ENCODE results near the gene AKAP13. TPM values are rescaled to one million over a fixed set of nuclear protein-coding genes. Genes with fewer than 3 reads are reported as not detected.

AKAP13 gene
- total and polyA plus RNA-seq, 5 donors from 2014 or later, result 106 to 482 (median 112) TPM

DNA sequence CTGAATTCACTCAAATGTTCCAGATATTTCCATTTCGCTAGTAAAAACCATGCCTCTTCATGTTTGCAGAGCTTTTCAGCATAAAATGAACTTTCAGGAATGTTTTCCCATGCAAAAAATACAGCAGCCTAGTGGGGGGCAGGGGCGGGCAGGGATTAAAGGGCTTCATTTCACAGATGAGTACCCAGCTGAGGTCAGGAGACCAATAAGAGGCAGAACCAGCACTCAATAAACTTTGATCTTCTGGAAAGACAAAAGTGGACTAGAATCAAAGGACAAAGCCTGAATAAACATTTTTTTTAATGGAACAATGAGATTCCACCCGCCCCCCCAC lies 406.3 kb downstream of the AKAP13 start:
- Histone ChIP-seq H3K9me3 (ENCODE audit: control insufficient read depth in 2 of 2, low read length in 2 of 2) (no peaks in the 10 kb centered on the region), H3K27ac (ENCODE audit: insufficient read depth, low read length, poor library complexity, severe bottlenecking) (no peak overlapping the region), H3K27me3 (ENCODE audit: control insufficient read depth, insufficient read depth, low read length) (no peaks in the 10 kb centered on the region), H3K4me1 (ENCODE audit: control insufficient read depth, insufficient read depth, low read length, poor library complexity, severe bottlenecking) (peaks cover 18% of the 10 kb centered on the region), H3K4me3 (ENCODE audit: low read depth, low read length) (no peak overlapping the region), H3K36me3 (ENCODE audit: control insufficient read depth, insufficient read depth, low read length) (no peaks in the 10 kb centered on the region)
- ATAC-seq (ENCODE audit: low read depth in 2 of 2), result no peak
- Mint-ChIP-seq H3K27ac (peak overlapping the region in 2 of 3 donors; percentile 90 to 91), H3K27me3 (no peaks in the 10 kb centered on the region), H3K4me3 (peak overlapping the region in 1 of 4 donors; percentile 83), H3K9me3 (no peaks in the 10 kb centered on the region), H3K36me3 (peaks cover 3% of the 10 kb centered on the region), H3K4me1 (peaks cover 6 to 68% (median 37%) of the 10 kb centered on the region in 4 donors)
- DNase-seq, result no peak

DNA sequence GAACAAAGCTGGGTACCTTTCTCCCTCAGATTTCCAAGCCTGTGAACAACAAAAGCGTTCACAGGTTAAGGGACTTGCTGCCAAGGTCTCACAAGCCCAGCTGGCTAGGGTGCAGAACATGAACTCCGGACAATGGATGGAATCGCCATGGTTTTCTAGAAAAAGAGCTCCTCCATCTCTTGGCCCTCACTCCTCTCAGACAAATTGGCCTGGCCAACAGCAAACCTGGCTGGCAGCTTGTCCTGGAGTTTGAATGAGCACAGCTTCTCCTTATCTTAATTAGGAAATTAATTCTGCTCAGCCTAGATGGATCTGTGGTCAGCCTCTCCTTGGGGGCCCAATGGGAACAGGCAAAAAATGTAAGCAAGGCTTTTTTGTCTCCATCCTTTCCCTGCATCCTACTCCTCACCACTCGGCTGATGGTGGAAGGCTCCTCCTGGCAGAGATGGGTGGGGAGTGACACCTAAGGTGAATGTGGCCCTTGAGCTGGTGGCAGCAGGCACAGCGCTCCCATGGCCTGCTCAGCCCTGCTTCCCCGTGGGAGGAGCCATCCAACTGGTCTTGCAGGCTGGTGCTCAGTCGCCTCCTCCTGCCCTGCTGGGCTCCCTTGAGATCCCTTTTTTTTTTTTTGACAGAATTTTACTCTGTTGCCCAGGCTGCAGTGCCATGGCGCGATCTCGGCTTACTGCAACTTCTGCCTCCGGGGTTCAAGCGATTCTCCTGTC lies 408.5 kb downstream of the AKAP13 start:
- H3K4me3 Mint-ChIP-seq, result peak overlapping the region in 1 of 4 donors; percentile 47
- no peaks in the 10 kb centered on the region for H3K27me3 Mint-ChIP-seq
- H3K4me1 Mint-ChIP-seq, result peaks cover 15 to 75% (median 49%) of the 10 kb centered on the region in 4 donors
- Histone ChIP-seq H3K36me3 (ENCODE audit: control insufficient read depth, insufficient read depth, low read length) (no peaks in the 10 kb centered on the region), H3K27me3 (ENCODE audit: control insufficient read depth, insufficient read depth, low read length) (no peaks in the 10 kb centered on the region), H3K4me3 (ENCODE audit: low read depth, low read length) (no peak overlapping the region), H3K9me3 (ENCODE audit: control insufficient read depth in 2 of 2, low read length in 2 of 2) (no peaks in the 10 kb centered on the region), H3K27ac (ENCODE audit: insufficient read depth, low read length, poor library complexity, severe bottlenecking) (no peak overlapping the region), H3K4me1 (ENCODE audit: control insufficient read depth, insufficient read depth, low read length, poor library complexity, severe bottlenecking) (peaks cover 35% of the 10 kb centered on the region)
- H3K36me3 Mint-ChIP-seq, result peaks cover 3% of the 10 kb centered on the region
- H3K27ac Mint-ChIP-seq, result peak overlapping the region in 1 of 3 donors; percentile 72
- no peaks in the 10 kb centered on the region for H3K9me3 Mint-ChIP-seq
- DNase-seq, result no peak
- ATAC-seq (ENCODE audit: low read depth in 2 of 2), result no peak

DNA sequence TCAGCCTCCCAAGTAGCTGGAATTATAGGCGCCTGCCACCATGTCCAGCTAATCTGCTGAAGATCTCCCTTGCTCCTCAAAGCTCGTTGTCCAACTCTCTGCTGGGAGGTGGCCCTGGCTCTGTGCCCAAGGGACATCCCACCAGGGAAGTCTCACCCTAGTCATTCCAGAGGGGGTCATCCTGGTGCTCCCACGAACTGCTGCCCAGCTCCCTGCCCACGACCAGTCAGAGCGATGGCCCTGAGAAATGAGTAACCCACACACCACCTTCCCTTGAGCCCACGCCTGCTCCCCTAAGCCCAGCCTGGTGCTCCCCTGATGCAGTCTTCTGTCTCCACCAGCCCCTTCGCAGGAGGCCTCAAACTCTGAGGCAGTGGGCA lies 409.1 kb downstream of the AKAP13 start:
- Mint-ChIP-seq H3K4me1 (peaks cover 15 to 73% (median 46%) of the 10 kb centered on the region in 4 donors), H3K36me3 (peaks cover 3% of the 10 kb centered on the region), H3K27me3 (no peaks in the 10 kb centered on the region), H3K4me3 (peak overlapping the region in 1 of 4 donors; percentile 47), H3K27ac (peak overlapping the region in 2 of 3 donors; percentile 42 to 72), H3K9me3 (no peaks in the 10 kb centered on the region)
- Histone ChIP-seq H3K4me1 (ENCODE audit: control insufficient read depth, insufficient read depth, low read length, poor library complexity, severe bottlenecking) (peaks cover 35% of the 10 kb centered on the region), H3K36me3 (ENCODE audit: control insufficient read depth, insufficient read depth, low read length) (no peaks in the 10 kb centered on the region), H3K4me3 (ENCODE audit: low read depth, low read length) (no peak overlapping the region), H3K27me3 (ENCODE audit: control insufficient read depth, insufficient read depth, low read length) (no peaks in the 10 kb centered on the region), H3K9me3 (ENCODE audit: control insufficient read depth in 2 of 2, low read length in 2 of 2) (no peaks in the 10 kb centered on the region), H3K27ac (ENCODE audit: insufficient read depth, low read length, poor library complexity, severe bottlenecking) (no peak overlapping the region)
- DNase-seq (no peak), ATAC-seq (ENCODE audit: low read depth in 2 of 2) (no peak)

DNA sequence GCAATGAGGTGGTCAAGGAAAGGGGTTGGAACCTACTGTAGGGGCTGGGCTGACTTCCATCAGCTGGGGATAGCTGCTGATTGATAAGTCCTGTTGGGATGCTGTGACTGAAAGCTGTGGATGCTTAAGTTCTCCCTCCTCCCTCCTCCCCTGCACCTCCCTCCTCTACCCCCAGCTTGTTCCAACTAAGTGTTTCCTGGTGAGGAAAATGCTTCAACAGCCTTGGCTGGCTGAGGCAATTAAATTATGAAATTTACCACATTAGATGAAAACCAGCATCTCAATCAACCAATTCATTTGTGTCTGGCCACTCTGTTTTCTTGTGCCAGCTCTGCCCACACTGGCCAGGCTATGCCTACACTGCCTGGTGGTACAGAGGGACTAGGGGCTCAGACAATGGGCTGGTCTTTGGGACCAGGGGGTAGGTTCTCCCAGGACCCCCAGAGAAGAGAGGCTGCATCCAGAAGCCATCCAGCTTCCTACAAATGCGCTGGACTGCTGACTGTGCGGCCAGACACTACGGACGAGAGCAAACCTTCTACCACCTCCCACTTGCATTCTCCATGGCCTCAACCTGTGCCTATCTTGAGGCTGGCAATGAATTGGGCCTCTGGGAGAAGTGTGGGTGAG lies 411.8 kb downstream of the AKAP13 start:
- Histone ChIP-seq H3K4me1 (ENCODE audit: control insufficient read depth, insufficient read depth, low read length, poor library complexity, severe bottlenecking) (peaks cover 25% of the 10 kb centered on the region), H3K9me3 (ENCODE audit: control insufficient read depth in 2 of 2, low read length in 2 of 2) (no peaks in the 10 kb centered on the region), H3K27ac (ENCODE audit: insufficient read depth, low read length, poor library complexity, severe bottlenecking) (no peak overlapping the region), H3K27me3 (ENCODE audit: control insufficient read depth, insufficient read depth, low read length) (no peaks in the 10 kb centered on the region), H3K36me3 (ENCODE audit: control insufficient read depth, insufficient read depth, low read length) (no peaks in the 10 kb centered on the region), H3K4me3 (ENCODE audit: low read depth, low read length) (peak overlapping the region; percentile 85)
- H3K4me1 Mint-ChIP-seq, result peaks cover 15 to 64% (median 41%) of the 10 kb centered on the region in 4 donors
- H3K27me3 Mint-ChIP-seq, result peaks cover 9% of the 10 kb centered on the region
- peak overlapping the region in 1 of 3 donors; percentile 88 for H3K27ac Mint-ChIP-seq
- H3K36me3 Mint-ChIP-seq, result peaks cover 3% of the 10 kb centered on the region
- peak overlapping the region in 3 of 4 donors; percentile 59 to 95 (median 87) for H3K4me3 Mint-ChIP-seq
- DNase-seq (no peak), ATAC-seq (ENCODE audit: low read depth in 2 of 2) (no peak)
- H3K9me3 Mint-ChIP-seq, result no peaks in the 10 kb centered on the region

DNA sequence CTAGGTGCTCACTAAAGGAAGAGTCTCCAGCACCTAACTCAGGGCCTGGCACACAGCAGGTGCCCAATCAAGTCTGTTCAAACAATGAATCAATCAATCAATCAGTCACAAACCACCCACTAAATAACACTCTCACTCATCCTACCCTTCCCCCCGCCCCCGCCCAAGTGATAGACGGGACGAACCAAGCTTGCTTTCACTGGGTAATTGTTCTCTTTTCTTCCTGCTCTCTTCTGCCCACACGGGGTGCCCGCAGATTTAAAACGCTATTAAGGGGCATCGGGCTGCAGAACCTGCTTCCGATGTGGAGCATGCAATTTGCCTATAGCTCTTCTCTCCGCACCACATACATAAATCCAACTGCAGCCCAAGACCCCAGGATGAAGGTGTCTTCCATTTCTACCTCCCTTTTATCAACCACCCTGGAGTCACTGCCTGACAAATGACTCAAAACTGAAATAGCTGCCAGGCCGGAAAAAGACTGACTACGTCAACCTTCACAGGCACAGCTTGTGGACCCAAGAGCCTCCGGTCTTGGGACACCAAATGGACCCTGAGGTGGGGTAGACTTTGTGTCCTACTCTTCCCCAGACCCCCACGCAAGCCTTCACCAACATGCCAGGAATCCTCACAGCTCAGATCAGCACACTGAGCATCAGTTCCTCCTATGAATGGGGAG lies 412.6 kb downstream of the AKAP13 start:
- Histone ChIP-seq H3K36me3 (ENCODE audit: control insufficient read depth, insufficient read depth, low read length) (no peaks in the 10 kb centered on the region), H3K27ac (ENCODE audit: insufficient read depth, low read length, poor library complexity, severe bottlenecking) (no peak overlapping the region), H3K4me1 (ENCODE audit: control insufficient read depth, insufficient read depth, low read length, poor library complexity, severe bottlenecking) (peaks cover 25% of the 10 kb centered on the region), H3K9me3 (ENCODE audit: control insufficient read depth in 2 of 2, low read length in 2 of 2) (no peaks in the 10 kb centered on the region), H3K27me3 (ENCODE audit: control insufficient read depth, insufficient read depth, low read length) (peaks cover 3% of the 10 kb centered on the region), H3K4me3 (ENCODE audit: low read depth, low read length) (peak overlapping the region; percentile 85)
- ATAC-seq (ENCODE audit: low read depth in 2 of 2) (no peak), DNase-seq (peak in 2 of 3 donors; percentile 24 to 62)
- H3K36me3 Mint-ChIP-seq, result peaks cover 3% of the 10 kb centered on the region
- peak overlapping the region; percentile 56 to 88 (median 58) for H3K27ac Mint-ChIP-seq
- H3K27me3 Mint-ChIP-seq, result peaks cover 9% of the 10 kb centered on the region
- peaks cover 9 to 57% (median 37%) of the 10 kb centered on the region in 4 donors for H3K4me1 Mint-ChIP-seq
- H3K4me3 Mint-ChIP-seq, result peak overlapping the region; percentile 87 to 95 (median 94)
- H3K9me3 Mint-ChIP-seq, result no peaks in the 10 kb centered on the region

DNA sequence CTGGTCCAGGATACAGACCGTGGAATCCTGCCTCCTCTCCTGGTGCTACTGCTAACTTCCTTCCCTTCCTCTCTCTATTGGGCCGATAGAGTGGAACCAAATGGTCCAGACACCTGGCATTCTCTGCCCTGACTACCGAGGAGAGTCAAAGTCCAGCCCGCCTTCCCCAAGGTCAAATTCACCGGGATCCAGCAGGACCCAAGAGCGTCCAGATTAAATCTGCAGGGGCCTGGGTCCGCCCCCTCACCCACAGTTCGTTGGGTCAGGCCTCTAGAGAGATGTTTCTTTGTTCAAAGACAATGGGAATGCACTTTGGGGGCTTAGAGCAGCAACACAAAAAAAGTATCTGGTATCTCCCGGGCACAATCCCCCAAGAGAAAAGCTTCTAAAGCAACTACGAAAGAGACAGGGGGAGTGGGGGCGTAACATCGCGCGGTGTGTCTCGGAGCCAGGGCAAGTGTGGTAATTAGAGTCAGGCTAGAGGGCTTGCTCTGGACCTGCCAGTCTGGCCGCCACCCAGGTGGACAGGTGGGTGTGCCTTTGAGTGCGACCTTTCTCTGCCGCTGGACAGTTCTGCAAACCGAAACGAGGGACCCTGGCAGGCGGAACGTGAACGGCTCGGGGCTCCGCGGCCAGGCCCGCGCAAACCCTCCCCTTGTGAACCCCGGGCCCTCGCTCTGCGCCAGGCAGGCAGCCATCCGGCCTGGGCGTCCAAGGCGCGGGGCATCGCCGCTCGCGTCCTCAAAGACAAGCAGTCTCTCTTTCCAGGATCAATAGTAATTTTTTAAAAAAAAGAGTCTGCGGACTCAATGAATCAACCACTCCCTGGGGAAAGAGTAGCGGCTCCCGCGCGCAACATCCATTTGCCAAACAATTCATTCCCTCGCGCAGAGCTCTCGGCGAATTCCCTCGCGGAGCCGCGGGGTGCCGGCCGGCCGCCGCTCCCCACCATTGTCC lies 413.5 kb downstream of the AKAP13 start:
- Mint-ChIP-seq H3K4me1 (peaks cover 9 to 52% (median 36%) of the 10 kb centered on the region in 4 donors), H3K4me3 (peak overlapping the region; percentile 87 to 95 (median 94)), H3K27me3 (peaks cover 12% of the 10 kb centered on the region), H3K27ac (peak overlapping the region; percentile 56 to 89 (median 88)), H3K9me3 (no peaks in the 10 kb centered on the region), H3K36me3 (peaks cover 3% of the 10 kb centered on the region)
- Histone ChIP-seq H3K27ac (ENCODE audit: insufficient read depth, low read length, poor library complexity, severe bottlenecking) (peak overlapping the region; percentile 78), H3K9me3 (ENCODE audit: control insufficient read depth in 2 of 2, low read length in 2 of 2) (no peaks in the 10 kb centered on the region), H3K4me1 (ENCODE audit: control insufficient read depth, insufficient read depth, low read length, poor library complexity, severe bottlenecking) (peaks cover 25% of the 10 kb centered on the region), H3K4me3 (ENCODE audit: low read depth, low read length) (peak overlapping the region; percentile 85), H3K36me3 (ENCODE audit: control insufficient read depth, insufficient read depth, low read length) (no peaks in the 10 kb centered on the region), H3K27me3 (ENCODE audit: control insufficient read depth, insufficient read depth, low read length) (peaks cover 3% of the 10 kb centered on the region)
- peak in 1 of 2 donors; percentile 19 for ATAC-seq (ENCODE audit: low read depth in 2 of 2)
- peak in 2 of 3 donors; percentile 43 to 63 for DNase-seq
